NT2/D1 (cell line): ENCODE data around the gene DEUP1.

Source experiments
- YY1 ChIP-seq: IDR thresholded peaks from 2 replicates; pipeline ENCODE4 v1.6.1; 2011; ENCODE audit not compliant: insufficient read length, insufficient read depth
- ZNF274 ChIP-seq: IDR thresholded peaks from 2 replicates; pipeline ENCODE4 v1.6.1; 2011; ENCODE audit warnings: mild to moderate bottlenecking, low read depth, low read length

DNA sequence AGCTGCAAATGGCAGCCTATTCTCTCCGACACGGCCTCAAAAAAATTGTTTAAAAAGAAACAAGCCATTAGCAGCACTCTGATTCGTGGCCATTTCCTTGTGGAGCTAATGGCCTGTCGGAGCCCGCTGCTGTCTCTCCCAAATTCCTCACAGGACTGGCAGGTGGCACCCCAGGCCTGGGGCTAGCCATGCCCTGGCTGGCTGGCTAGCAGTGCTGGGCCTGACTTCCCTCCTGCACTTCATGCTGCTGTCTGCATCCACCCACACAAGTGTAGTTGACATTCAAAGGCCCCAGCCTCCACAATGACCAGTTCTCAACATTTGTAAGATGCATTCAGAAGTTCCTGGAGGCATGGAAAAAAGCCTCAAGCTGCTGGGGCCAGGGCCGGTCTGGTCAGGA, 151.2 kb downstream of the DEUP1 start:
- TF ChIP-seq YY1 (no peak), ZNF274 (no peak)
